ENCODE measurements around the gene PDE8B. TPM values are rescaled to one million over a fixed set of nuclear protein-coding genes. Genes with fewer than 3 reads are reported as not detected.
"Not testable (repeated sequence)": the region's sequence is repeated elsewhere in the genome, so short reads cannot be mapped to it uniquely, and the experiment has no call there.

PDE8B gene
- polyA plus RNA-seq, 1 donor (not counting 4 experiments of a cell fraction or from before 2014, with no cell fraction given) = not detected

- H3K4me2 ChIP-seq (ENCODE audit: control insufficient read depth, extremely low read depth, insufficient read depth, low read depth, low read length) = no peak overlapping the region
- no peaks in the 10 kb centered on the region for H3K9me3 ChIP-seq (ENCODE audit: control insufficient read depth, low read depth, low read length)
- H2AFZ ChIP-seq (ENCODE audit: control insufficient read depth, low read length) = no peak overlapping the region
- FAIRE-seq = no peak
- H3K27me3 ChIP-seq (ENCODE audit: control insufficient read depth, extremely low read depth, insufficient read depth, low read length) = no peaks in the 10 kb centered on the region
- no peak for DNase-seq (ENCODE audit: low read depth, low spot score)
- TF ChIP-seq, protein P1, sequence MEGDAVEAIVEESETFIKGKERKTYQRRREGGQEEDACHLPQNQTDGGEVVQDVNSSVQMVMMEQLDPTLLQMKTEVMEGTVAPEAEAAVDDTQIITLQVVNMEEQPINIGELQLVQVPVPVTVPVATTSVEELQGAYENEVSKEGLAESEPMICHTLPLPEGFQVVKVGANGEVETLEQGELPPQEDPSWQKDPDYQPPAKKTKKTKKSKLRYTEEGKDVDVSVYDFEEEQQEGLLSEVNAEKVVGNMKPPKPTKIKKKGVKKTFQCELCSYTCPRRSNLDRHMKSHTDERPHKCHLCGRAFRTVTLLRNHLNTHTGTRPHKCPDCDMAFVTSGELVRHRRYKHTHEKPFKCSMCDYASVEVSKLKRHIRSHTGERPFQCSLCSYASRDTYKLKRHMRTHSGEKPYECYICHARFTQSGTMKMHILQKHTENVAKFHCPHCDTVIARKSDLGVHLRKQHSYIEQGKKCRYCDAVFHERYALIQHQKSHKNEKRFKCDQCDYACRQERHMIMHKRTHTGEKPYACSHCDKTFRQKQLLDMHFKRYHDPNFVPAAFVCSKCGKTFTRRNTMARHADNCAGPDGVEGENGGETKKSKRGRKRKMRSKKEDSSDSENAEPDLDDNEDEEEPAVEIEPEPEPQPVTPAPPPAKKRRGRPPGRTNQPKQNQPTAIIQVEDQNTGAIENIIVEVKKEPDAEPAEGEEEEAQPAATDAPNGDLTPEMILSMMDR (optimal IDR thresholded peaks at IDR 0.05 in 1 of 3, IDR thresholded peaks at IDR 0.05 in 1 of 3, conservative IDR thresholded peaks at IDR 0.05 in 1 of 3; ENCODE audit: extremely low read depth in 1 of 3, insufficient read depth in 2 of 3, low read length in 3 of 3) = no peak
- no peak for TF ChIP-seq EZH2 (IDR thresholded peaks at IDR 0.05; ENCODE audit: low read length)
- H3K9ac ChIP-seq (ENCODE audit: control insufficient read depth, extremely low read depth, insufficient read depth, low read length) = no peak overlapping the region
- no peak overlapping the region for H3K4me3 ChIP-seq (ENCODE audit: control insufficient read depth in 2 of 3, extremely low read depth in 1 of 3, insufficient read depth in 2 of 3, low read depth in 1 of 3, low read length in 3 of 3)
- H3K36me3 ChIP-seq (ENCODE audit: control insufficient read depth in 2 of 2, extremely low read depth in 1 of 2, insufficient read depth in 2 of 2, low read length in 2 of 2) = peaks cover 0 to 2% of the 10 kb centered on the region in 2 experiments
- H3K27ac ChIP-seq (ENCODE audit: control insufficient read depth, insufficient read depth, low read length) = no peak overlapping the region
- no peaks in the 10 kb centered on the region for H3K4me1 ChIP-seq (ENCODE audit: control insufficient read depth, extremely low read depth, insufficient read depth, low read length)
- dilution Hi-C loops (cut with MboI; ENCODE audit: extremely low pct_ligation_motif_present, low sequenced_read_pairs) = no loop called here
- H3K9me1 ChIP-seq (ENCODE audit: control insufficient read depth, extremely low read depth, insufficient read depth, low read length) = no peaks in the 10 kb centered on the region
- peaks cover 2% of the 10 kb centered on the region for H3K79me2 ChIP-seq (ENCODE audit: control insufficient read depth, insufficient read depth, low read length)
- no peaks in the 10 kb centered on the region for H4K20me1 ChIP-seq (ENCODE audit: control insufficient read depth, extremely low read depth, insufficient read depth, low read length)
Measured at GRCh38 chr5:77463905-77464304, 253.4 kb downstream of the PDE8B start.

- H3K9me1 ChIP-seq (ENCODE audit: control insufficient read depth, extremely low read depth, insufficient read depth, low read length); H3K9me3 ChIP-seq (ENCODE audit: control insufficient read depth, low read depth, low read length); H3K27me3 ChIP-seq (ENCODE audit: control insufficient read depth, extremely low read depth, insufficient read depth, low read length); dilution Hi-C loops (cut with MboI; ENCODE audit: extremely low pct_ligation_motif_present, low sequenced_read_pairs); H3K36me3 ChIP-seq (ENCODE audit: control insufficient read depth in 2 of 2, extremely low read depth in 1 of 2, insufficient read depth in 2 of 2, low read length in 2 of 2); H3K4me1 ChIP-seq (ENCODE audit: control insufficient read depth, extremely low read depth, insufficient read depth, low read length); H3K9ac ChIP-seq (ENCODE audit: control insufficient read depth, extremely low read depth, insufficient read depth, low read length); DNase-seq (ENCODE audit: low read depth, low spot score); FAIRE-seq; H3K4me3 ChIP-seq (ENCODE audit: control insufficient read depth in 2 of 3, extremely low read depth in 1 of 3, insufficient read depth in 2 of 3, low read depth in 1 of 3, low read length in 3 of 3); H3K79me2 ChIP-seq (ENCODE audit: control insufficient read depth, insufficient read depth, low read length); H4K20me1 ChIP-seq (ENCODE audit: control insufficient read depth, extremely low read depth, insufficient read depth, low read length); H3K4me2 ChIP-seq (ENCODE audit: control insufficient read depth, extremely low read depth, insufficient read depth, low read depth, low read length); H2AFZ ChIP-seq (ENCODE audit: control insufficient read depth, low read length); H3K27ac ChIP-seq (ENCODE audit: control insufficient read depth, insufficient read depth, low read length): not testable (repeated sequence)
Measured at GRCh38 chr5:77468875-77469274, 258.4 kb downstream of the PDE8B start.

DNA sequence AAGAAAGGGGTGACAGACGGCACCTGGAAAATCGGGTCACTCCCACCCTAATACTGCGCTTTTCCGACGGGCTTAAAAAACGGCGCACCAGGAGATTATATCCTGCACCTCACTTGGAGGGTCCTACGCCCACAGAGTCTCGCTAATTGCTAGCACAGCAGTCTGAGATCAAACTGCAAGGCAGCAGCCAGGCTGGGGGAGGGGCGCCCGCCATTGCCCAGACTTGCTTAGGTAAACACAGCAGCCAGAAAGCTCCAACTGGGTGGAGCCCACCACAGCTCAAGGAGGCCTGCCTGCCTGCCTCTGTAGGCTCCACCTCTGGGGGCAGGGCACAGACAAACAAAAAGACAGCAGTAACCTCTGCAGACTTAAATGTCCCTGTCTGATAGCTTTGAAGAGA, 264.6 kb downstream of the PDE8B start:
- H4K20me1 ChIP-seq (ENCODE audit: control insufficient read depth, extremely low read depth, insufficient read depth, low read length); H3K27ac ChIP-seq (ENCODE audit: control insufficient read depth, insufficient read depth, low read length); H3K9me1 ChIP-seq (ENCODE audit: control insufficient read depth, extremely low read depth, insufficient read depth, low read length); FAIRE-seq; H3K9me3 ChIP-seq (ENCODE audit: control insufficient read depth, low read depth, low read length); H2AFZ ChIP-seq (ENCODE audit: control insufficient read depth, low read length); dilution Hi-C loops (cut with MboI; ENCODE audit: extremely low pct_ligation_motif_present, low sequenced_read_pairs); DNase-seq (ENCODE audit: low read depth, low spot score); H3K9ac ChIP-seq (ENCODE audit: control insufficient read depth, extremely low read depth, insufficient read depth, low read length); H3K36me3 ChIP-seq (ENCODE audit: control insufficient read depth in 2 of 2, extremely low read depth in 1 of 2, insufficient read depth in 2 of 2, low read length in 2 of 2); H3K4me2 ChIP-seq (ENCODE audit: control insufficient read depth, extremely low read depth, insufficient read depth, low read depth, low read length); H3K79me2 ChIP-seq (ENCODE audit: control insufficient read depth, insufficient read depth, low read length); H3K4me1 ChIP-seq (ENCODE audit: control insufficient read depth, extremely low read depth, insufficient read depth, low read length); H3K4me3 ChIP-seq (ENCODE audit: control insufficient read depth in 2 of 3, extremely low read depth in 1 of 3, insufficient read depth in 2 of 3, low read depth in 1 of 3, low read length in 3 of 3); H3K27me3 ChIP-seq (ENCODE audit: control insufficient read depth, extremely low read depth, insufficient read depth, low read length): not testable (repeated sequence)

Other genes with a start within 250 kb of the PDE8B start
- 9.4 to 20.1 TPM (median 16.3 TPM) in 3 replicates for gene AGGF1, start 180.3 kb upstream of the PDE8B start, polyA plus RNA-seq
- gene ZBED3, start 123.4 kb upstream of the PDE8B start, polyA plus RNA-seq = 0.50 to 0.59 TPM (median 0.58 TPM) in 3 replicates

Data from keratinocyte (primary cell).